BLaER1 treated with 17β-estradiol and CSF1 and Interleukin-3, amounts not matched to agents 10 nM and 100 nM (cell line): Measurements from ENCODE around the gene POU2F1.
"Not testable (repeated sequence)": the region's sequence is repeated elsewhere in the genome, so short reads cannot be mapped to it uniquely, and the experiment has no call there.

Experiments
- H3K27ac ChIP-seq, 11 experiments: shearing (Covaris generic); formaldehyde crosslinking; 2 replicates each; pipeline ENCODE4 v1.8.1; 2022
- H3K27me3 ChIP-seq, 11 experiments: shearing (Covaris generic); formaldehyde crosslinking; 2 replicates each; pipeline ENCODE4 v1.8.1; 2022
- H3K36me3 ChIP-seq, 11 experiments: shearing (Covaris generic); formaldehyde crosslinking; 2 replicates each; pipeline ENCODE4 v1.8.1; 2022
- H3K4me1 ChIP-seq, 10 experiments: shearing (Covaris generic); formaldehyde crosslinking; 2 replicates each; pipeline ENCODE4 v1.8.1; 2022
- H3K4me2 ChIP-seq, 11 experiments: shearing (Covaris generic); formaldehyde crosslinking; 2 replicates each; pipeline ENCODE4 v1.8.1; 2022
- H3K4me3 ChIP-seq, 10 experiments: shearing (Covaris generic); formaldehyde crosslinking; 2 replicates each; pipeline ENCODE4 v1.8.1; 2022
- H3K9ac ChIP-seq, 11 experiments: shearing (Covaris generic); formaldehyde crosslinking; 2 replicates each; pipeline ENCODE4 v1.8.1; 2022
- H3K9me3 ChIP-seq, 11 experiments: shearing (Covaris generic); formaldehyde crosslinking; replicated peaks in 1 of 11; 2 replicates each; pipeline ENCODE4 v1.8.1; 2022
- H4K20me1 ChIP-seq, 11 experiments: shearing (Covaris generic); formaldehyde crosslinking; 2 replicates each; pipeline ENCODE4 v1.8.1; 2022
- Cebpa-rat ChIP-seq, 11 experiments: shearing (Covaris generic); IDR thresholded peaks; 2 replicates each; pipeline ENCODE4 v1.8.1; 2022

Gene POU2F1

DNA sequence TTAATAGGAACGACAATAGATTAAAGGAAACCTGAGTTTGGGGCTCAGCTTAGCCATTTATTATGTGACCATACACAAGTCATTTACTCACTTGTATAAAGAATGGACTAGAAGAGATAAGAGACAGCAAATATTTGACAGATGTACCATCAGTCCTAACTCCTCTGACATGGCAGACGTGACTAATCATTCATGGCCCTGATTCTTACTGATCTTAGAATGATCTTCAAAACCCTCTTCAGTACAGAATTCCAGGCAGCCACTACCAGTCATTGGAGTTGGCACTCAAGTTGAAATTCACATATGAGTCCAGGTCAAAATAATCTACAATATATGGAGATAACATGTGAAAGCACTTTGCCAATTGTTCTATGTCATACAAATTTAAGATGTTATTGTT lies 21.0 kb upstream of the POU2F1 start:
- Histone ChIP-seq H3K27me3 (no peaks in the 10 kb centered on the region), H3K9me3 (peaks cover 5 to 19% (median 13%) of the 10 kb centered on the region in 11 experiments), H3K9ac (no peak overlapping the region), H3K4me1 (peaks cover 0 to 8% (median 0%) of the 10 kb centered on the region in 10 experiments; a peak in 1 of 20 replicates), H3K27ac (no peak overlapping the region), H3K4me3 (no peak overlapping the region), H3K36me3 (no peaks in the 10 kb centered on the region), H3K4me2 (no peak overlapping the region), H4K20me1 (no peaks in the 10 kb centered on the region)
- TF ChIP-seq Cebpa-rat (IDR thresholded peaks at IDR 0.05): no peak

DNA sequence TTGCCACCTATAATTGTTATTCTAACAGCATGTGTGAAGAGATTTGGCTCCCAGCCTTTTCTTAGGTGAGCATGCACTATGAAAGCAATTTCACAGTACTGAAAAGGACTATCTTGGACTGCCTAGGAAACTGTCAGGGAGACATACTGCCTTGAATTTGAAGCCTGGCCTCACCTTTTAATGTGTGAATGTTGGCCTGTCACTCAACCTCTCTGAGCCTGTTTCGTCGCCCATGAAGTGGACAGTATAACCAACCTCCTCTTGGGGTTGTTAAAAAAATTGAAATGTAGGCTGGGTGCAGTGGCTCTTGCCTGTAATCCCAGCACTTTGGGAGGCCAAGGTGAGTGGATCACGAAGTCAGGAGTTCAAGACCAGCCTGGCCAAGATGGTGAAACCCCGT lies 20.4 kb upstream of the POU2F1 start:
- no peak for TF ChIP-seq Cebpa-rat (IDR thresholded peaks at IDR 0.05)
- H3K4me2 ChIP-seq: no peak overlapping the region

DNA sequence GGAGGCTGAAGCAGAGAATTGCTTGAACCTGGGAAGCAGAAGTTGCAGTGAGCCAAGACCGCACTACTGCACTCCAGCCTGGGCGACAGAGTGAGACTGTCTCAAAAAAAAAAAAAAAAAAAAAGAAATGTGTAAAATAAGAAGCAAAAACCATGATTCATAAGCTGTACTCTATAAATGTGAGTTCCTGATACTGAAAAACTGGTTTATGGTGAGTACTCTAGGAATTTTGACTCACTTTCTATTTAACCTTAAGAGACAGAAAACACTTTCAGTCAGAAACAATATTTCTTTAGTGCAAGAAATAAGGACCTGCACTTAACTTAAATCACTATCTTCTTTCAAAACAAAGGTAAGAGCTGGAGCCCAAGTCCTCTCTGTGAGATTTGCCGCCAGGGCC lies 19.9 kb upstream of the POU2F1 start:
- Histone ChIP-seq H3K4me2 (no peak overlapping the region), H3K27ac (no peak overlapping the region), H4K20me1 (no peaks in the 10 kb centered on the region)

More for the DNA sequence above, 20.4 kb upstream of the POU2F1 start:
- peaks cover 11 to 19% (median 15%) of the 10 kb centered on the region in 11 experiments for H3K9me3 ChIP-seq
- no peak overlapping the region for H3K4me3 ChIP-seq
- no peaks in the 10 kb centered on the region for H4K20me1 ChIP-seq
- peaks cover 0 to 8% (median 0%) of the 10 kb centered on the region in 10 experiments; a peak in 1 of 20 replicates for H3K4me1 ChIP-seq
- H3K27me3 ChIP-seq: no peaks in the 10 kb centered on the region
- no peak overlapping the region for H3K27ac ChIP-seq
- no peak overlapping the region for H3K9ac ChIP-seq
- H3K36me3 ChIP-seq: no peaks in the 10 kb centered on the region

DNA sequence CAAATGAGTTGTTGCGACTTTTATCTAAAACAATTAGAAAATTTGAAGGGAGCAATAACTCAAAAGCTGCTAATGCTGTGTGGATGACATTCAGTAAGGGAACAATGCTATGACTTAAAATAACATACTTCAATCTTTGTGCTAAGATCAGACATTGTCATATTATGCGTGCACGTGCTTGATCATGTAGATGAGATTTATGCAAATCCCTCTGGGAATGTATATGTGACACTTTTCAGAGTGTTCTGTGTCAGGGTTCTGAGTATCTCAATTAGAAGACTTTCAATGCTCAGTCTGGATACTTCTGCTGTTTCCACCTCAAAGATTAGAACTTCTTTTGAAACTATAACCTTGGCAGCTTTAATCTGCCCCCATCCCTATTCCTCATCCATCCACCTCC lies 18.6 kb upstream of the POU2F1 start:
- Histone ChIP-seq H3K27me3 (no peaks in the 10 kb centered on the region), H3K36me3 (no peaks in the 10 kb centered on the region), H3K4me1 (no peaks in the 10 kb centered on the region), H3K4me3 (no peak overlapping the region), H3K27ac (no peak overlapping the region), H3K9me3 (peaks cover 12 to 21% (median 17%) of the 10 kb centered on the region in 11 experiments; a peak in 21 of 22 replicates), H4K20me1 (no peaks in the 10 kb centered on the region), H3K9ac (no peak overlapping the region), H3K4me2 (no peak overlapping the region)
- no peak for TF ChIP-seq Cebpa-rat (IDR thresholded peaks at IDR 0.05)

More for the DNA sequence above, 19.9 kb upstream of the POU2F1 start:
- Histone ChIP-seq H3K4me1 (peaks cover 0 to 8% (median 0%) of the 10 kb centered on the region in 10 experiments; a peak in 1 of 20 replicates), H3K9ac (no peak overlapping the region), H3K36me3 (no peaks in the 10 kb centered on the region), H3K27me3 (no peaks in the 10 kb centered on the region), H3K9me3 (peaks cover 12 to 21% (median 17%) of the 10 kb centered on the region in 11 experiments), H3K4me3 (no peak overlapping the region)
- no peak for TF ChIP-seq Cebpa-rat (IDR thresholded peaks at IDR 0.05)

DNA sequence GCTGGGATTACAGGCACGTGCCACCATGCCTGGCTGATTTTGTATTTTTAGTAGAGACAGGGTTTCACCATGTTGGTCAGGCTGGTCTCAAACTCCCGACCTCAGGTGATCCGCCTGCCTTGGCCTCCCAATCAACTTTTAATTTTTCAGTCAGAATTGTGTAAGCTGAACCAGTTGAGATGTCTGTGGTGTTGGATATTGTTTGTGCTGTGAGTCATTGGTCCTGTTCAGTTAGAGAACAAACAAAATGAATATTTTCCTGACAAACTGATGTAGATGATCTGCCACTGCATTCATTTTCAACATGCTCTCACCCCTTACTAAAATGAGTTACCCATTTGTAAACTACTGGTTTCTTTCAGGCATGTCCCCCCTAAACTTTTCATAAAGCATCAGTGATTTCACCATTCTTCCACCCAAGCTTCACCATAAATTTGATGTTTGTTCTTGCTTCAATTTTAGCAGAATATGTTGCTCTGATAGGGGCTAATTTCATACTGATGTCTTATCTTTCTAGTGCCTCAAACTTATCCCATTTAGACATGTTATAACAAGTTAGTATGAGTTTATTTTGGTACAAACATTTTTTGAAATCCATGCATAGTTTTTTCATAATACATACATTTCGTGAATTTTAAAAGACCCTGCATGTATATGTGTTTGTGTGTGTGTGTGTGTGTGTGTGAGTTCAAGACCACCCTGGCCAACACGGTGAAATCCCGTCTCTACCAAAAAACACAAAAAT lies 15.2 kb upstream of the POU2F1 start:
- H3K27ac ChIP-seq, H4K20me1 ChIP-seq, H3K27me3 ChIP-seq, H3K36me3 ChIP-seq, H3K4me3 ChIP-seq, H3K4me2 ChIP-seq, H3K9ac ChIP-seq, H3K4me1 ChIP-seq: not testable (repeated sequence)
- peaks cover 37 to 48% (median 44%) of the 10 kb centered on the region in 11 experiments for H3K9me3 ChIP-seq

DNA sequence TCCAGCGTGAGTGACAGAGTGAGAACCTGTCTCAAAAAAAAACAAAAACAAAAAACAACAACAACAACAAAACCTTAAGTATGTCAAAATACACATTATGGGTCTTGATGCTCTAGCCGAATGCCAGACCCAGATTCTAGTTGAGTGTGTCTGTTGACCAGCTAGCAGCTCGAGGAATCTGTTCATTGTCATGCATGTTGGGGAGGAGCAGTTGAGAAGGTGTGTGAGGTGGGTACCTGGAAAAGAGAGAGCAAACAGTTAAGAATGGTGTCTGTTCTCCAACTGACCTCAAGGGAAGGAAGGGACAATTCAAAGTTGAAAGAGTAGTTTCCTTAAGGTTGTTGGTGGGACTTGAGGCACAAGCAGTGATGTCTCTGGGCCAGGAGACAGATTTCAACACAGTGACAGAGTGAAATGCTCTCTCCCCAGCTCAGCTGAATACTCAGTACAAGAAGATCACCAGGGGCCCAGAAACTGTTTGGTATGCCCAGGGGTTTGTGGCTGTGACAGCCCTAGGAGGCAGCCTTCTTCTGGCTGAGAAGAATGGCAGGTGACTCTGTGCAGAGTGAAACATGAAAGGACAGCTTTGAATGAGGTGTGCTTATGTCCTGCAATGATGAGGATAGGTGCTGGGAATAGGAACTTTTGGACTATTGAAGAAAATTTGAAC lies 14.4 kb upstream of the POU2F1 start:
- no peak for TF ChIP-seq Cebpa-rat (IDR thresholded peaks at IDR 0.05)
- H3K36me3 ChIP-seq: 0 out of 22 replicates have a peak, but pooled peaks cover 0 to 9% (median 0%) of the 10 kb centered on the region in 11 experiments
- H4K20me1 ChIP-seq: no peaks in the 10 kb centered on the region
- no peak overlapping the region for H3K4me3 ChIP-seq
- H3K27me3 ChIP-seq: no peaks in the 10 kb centered on the region
- H3K9me3 ChIP-seq: peaks cover 44 to 56% (median 52%) of the 10 kb centered on the region in 11 experiments
- no peak overlapping the region for H3K4me2 ChIP-seq
- no peaks in the 10 kb centered on the region for H3K4me1 ChIP-seq
- no peak overlapping the region for H3K9ac ChIP-seq
- no peak overlapping the region for H3K27ac ChIP-seq

DNA sequence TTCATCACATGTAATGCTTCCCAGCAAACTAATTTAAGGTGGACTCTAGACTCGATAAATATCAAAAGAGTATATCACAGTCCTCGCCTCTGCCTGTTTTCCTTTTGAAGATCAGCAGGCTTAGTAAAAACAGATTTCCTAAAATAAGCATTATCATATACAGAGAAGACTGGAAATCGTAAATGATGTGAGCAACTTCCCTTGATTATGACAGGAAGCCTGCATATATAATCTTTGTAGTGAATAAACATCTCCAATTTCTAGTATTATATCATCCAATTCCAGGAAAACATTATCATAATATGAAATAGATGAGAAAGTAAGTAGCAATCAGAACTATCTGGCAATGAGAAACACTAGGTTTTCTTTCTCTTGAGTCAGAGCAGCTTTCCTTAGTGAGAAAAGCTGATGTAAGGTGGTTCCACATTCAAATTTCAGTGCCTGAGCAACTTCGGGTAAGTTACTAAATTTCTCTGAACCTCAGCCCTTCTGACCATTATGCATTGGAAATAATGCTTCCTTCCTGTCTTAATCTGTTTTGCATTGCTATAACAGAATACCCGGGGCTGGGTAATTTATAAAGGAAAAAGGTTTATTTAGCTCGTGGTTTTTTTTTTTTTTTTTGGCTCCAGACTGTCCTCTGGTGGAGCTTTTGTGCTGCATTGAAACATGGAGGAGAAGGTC lies 12.6 kb upstream of the POU2F1 start:
- no peaks in the 10 kb centered on the region for H3K27me3 ChIP-seq
- no peak for TF ChIP-seq Cebpa-rat (IDR thresholded peaks at IDR 0.05)
- no peak overlapping the region for H3K27ac ChIP-seq
- H3K4me3 ChIP-seq: no peak overlapping the region
- no peaks in the 10 kb centered on the region for H3K4me1 ChIP-seq
- H3K9me3 ChIP-seq: peaks cover 44 to 61% (median 56%) of the 10 kb centered on the region in 11 experiments
- no peak overlapping the region for H3K9ac ChIP-seq
- H3K36me3 ChIP-seq: 0 out of 22 replicates have a peak, but pooled peaks cover 0 to 9% (median 0%) of the 10 kb centered on the region in 11 experiments
- H3K4me2 ChIP-seq: no peak overlapping the region
- no peaks in the 10 kb centered on the region for H4K20me1 ChIP-seq

DNA sequence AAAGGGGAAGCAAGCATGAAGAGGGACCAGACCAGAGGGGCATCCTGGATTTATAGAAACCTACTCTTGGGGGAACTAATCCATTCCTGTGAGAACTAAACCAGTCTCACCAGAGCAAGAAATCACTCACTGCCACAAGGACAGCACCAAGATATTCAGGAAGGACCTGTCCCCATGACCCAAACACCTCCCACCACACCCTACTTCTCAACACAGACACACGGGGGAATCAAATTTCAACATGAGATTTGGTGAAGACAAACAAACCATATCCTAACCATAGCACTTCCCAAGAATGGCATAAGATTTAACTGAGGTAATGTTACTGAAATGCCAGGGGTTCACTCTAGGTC lies 12.1 kb upstream of the POU2F1 start:
- Histone ChIP-seq H3K4me3 (no peak overlapping the region), H3K4me1 (no peaks in the 10 kb centered on the region), H4K20me1 (no peaks in the 10 kb centered on the region), H3K27me3 (no peaks in the 10 kb centered on the region), H3K9me3 (peaks cover 44 to 60% (median 56%) of the 10 kb centered on the region in 11 experiments), H3K27ac (no peak overlapping the region), H3K9ac (no peak overlapping the region), H3K36me3 (0 out of 22 replicates have a peak, but pooled peaks cover 0 to 9% (median 0%) of the 10 kb centered on the region in 11 experiments), H3K4me2 (no peak overlapping the region)
- no peak for TF ChIP-seq Cebpa-rat (IDR thresholded peaks at IDR 0.05)

DNA sequence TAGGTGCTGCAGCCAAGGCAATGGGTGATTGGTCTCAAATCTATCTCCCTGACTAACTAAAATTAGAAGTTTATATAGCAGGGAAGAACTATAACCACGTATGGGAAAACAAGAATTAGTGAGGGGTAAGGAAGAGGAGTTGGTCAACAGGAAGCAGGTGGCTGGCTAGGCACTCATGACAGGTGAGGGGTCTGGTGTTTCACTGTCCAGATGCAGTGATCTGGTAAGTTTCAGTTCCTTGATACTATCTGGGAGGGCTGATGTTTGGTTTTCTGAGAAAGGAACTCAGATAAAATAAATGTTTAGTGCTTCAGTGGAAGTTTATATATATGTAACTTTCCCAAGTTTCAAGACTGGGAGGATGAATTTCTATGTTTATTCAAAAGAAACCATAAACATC lies 11.6 kb upstream of the POU2F1 start:
- H3K9me3 ChIP-seq: peaks cover 44 to 55% (median 53%) of the 10 kb centered on the region in 11 experiments
- no peak overlapping the region for H3K27ac ChIP-seq

More for the DNA sequence above, 11.6 kb upstream of the POU2F1 start:
- Histone ChIP-seq H3K27me3 (no peaks in the 10 kb centered on the region), H3K9ac (no peak overlapping the region), H4K20me1 (no peaks in the 10 kb centered on the region), H3K4me3 (0 out of 20 replicates have a peak overlapping the region, but pooled peaks of 1 of the 10 experiments have one; percentile 9), H3K4me1 (no peaks in the 10 kb centered on the region), H3K4me2 (no peak overlapping the region), H3K36me3 (0 out of 22 replicates have a peak, but pooled peaks cover 0 to 9% (median 0%) of the 10 kb centered on the region in 11 experiments)
- no peak for TF ChIP-seq Cebpa-rat (IDR thresholded peaks at IDR 0.05)
